Measurements from ENCODE around the gene PKP1. TPM values are rescaled to one million over a fixed set of nuclear protein-coding genes. Genes with fewer than 3 reads are reported as not detected.
"Not testable (repeated sequence)": the region's sequence is repeated elsewhere in the genome, so short reads cannot be mapped to it uniquely, and the experiment has no call there.

Gene PKP1
- total RNA-seq, 1 experiment from 2014 or later = not detected

- no peaks in the 10 kb centered on the region for H3K9me3 ChIP-seq (replicated peaks)
- H3K27me3 ChIP-seq (replicated peaks) = no peaks in the 10 kb centered on the region; the same call in 1 of the 2 replicates
- H3K4me1 ChIP-seq (replicated peaks) = peaks cover 4% of the 10 kb centered on the region; the same call in 1 of the 2 replicates
- H3K4me3 ChIP-seq = no peak overlapping the region
- H3K27ac ChIP-seq = no peak overlapping the region
- H3K36me3 ChIP-seq = no peaks in the 10 kb centered on the region
- peak; percentile 66 to 72 for DNase-seq (ENCODE audit: low read depth in 1 of 2, low spot score in 2 of 2)
Observed at GRCh38 chr1:201254625-201255478, 28.5 kb upstream of the PKP1 start.

DNA sequence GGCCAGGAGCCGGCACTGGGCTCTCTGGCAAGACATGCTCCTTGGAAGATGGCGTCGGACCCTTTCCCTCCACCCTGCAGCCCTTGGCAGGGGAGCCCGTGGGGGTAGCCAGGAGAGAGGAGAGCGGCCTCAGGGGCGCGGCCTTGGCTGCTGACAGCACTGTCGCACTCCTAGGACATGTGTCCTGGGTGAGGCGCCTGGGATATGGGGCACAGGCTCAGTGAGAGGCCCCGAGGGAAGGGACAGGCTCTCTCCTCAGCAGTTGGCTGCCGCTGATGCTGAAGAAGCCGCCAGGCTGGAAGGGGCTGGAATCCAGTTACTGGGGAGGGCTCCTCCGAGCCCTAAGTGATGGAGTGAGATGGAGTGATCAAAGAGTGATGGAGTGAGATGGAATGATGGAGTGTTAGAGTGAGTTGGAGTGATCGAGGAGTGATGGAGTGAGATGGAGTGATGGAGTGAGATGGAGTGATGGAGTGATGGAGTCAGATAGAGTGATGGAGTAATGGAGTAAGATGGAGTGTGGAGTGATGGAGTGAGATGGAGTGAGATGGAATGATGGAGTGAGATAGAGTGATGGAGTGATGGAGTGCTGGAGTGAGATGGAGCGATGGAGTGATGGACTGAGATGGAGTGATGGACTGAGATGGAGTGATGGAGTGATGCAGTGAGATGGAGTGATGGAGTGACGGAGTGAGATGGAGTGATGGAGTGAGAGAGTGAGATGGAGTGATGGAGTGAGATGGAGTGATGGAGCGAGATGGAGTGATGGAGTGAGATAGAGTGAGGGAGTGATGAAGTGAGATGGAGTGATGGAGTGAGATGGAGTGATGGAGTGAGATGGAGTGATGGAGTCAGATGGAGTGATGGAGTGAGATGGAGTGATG lies 27.6 kb upstream of the PKP1 start:
- H3K4me1 ChIP-seq (replicated peaks) = peaks cover 7% of the 10 kb centered on the region; the same call in 1 of the 2 replicates
- DNase-seq (ENCODE audit: low read depth in 1 of 2, low spot score in 2 of 2) = no peak

GRCh38 chr1:201258132-201258531 lies 25.2 kb upstream of the PKP1 start:
- DNase-seq (ENCODE audit: low read depth in 1 of 2, low spot score in 2 of 2); H3K9me3 ChIP-seq (replicated peaks); H3K27me3 ChIP-seq (replicated peaks); H3K4me1 ChIP-seq (replicated peaks); H3K4me3 ChIP-seq; H3K27ac ChIP-seq; H3K36me3 ChIP-seq: not testable (repeated sequence)

More for the DNA sequence above, 27.6 kb upstream of the PKP1 start:
- Histone ChIP-seq H3K27ac (no peak overlapping the region), H3K9me3 (replicated peaks) (no peaks in the 10 kb centered on the region), H3K4me3 (no peak overlapping the region), H3K36me3 (no peaks in the 10 kb centered on the region), H3K27me3 (replicated peaks) (peaks cover 1% of the 10 kb centered on the region; the same call in 1 of the 2 replicates)

- Histone ChIP-seq H3K27ac (no peak overlapping the region), H3K9me3 (replicated peaks) (no peaks in the 10 kb centered on the region)
- peak in 1 of 2 experiments; percentile 36 for DNase-seq (ENCODE audit: low read depth in 1 of 2, low spot score in 2 of 2)
Observed at GRCh38 chr1:201258763-201259230, 24.5 kb upstream of the PKP1 start.

GRCh38 chr1:201259476-201260235 lies 23.6 kb upstream of the PKP1 start:
- H3K27ac ChIP-seq = no peak overlapping the region
- no peak overlapping the region for H3K4me3 ChIP-seq
- H3K36me3 ChIP-seq = no peaks in the 10 kb centered on the region
- DNase-seq (ENCODE audit: low read depth in 1 of 2, low spot score in 2 of 2) = peak in 1 of 2 experiments; percentile 46
- H3K9me3 ChIP-seq (replicated peaks) = no peaks in the 10 kb centered on the region
- peaks cover 2% of the 10 kb centered on the region; the same call in 1 of the 2 replicates for H3K27me3 ChIP-seq (replicated peaks)
- peaks cover 7% of the 10 kb centered on the region; the same call in 1 of the 2 replicates for H3K4me1 ChIP-seq (replicated peaks)

More at GRCh38 chr1:201258763-201259230, 24.5 kb upstream of the PKP1 start:
- peaks cover 2% of the 10 kb centered on the region; the same call in 1 of the 2 replicates for H3K27me3 ChIP-seq (replicated peaks)
- H3K36me3 ChIP-seq = no peaks in the 10 kb centered on the region
- peaks cover 7% of the 10 kb centered on the region; the same call in 1 of the 2 replicates for H3K4me1 ChIP-seq (replicated peaks)
- no peak overlapping the region for H3K4me3 ChIP-seq

DNA sequence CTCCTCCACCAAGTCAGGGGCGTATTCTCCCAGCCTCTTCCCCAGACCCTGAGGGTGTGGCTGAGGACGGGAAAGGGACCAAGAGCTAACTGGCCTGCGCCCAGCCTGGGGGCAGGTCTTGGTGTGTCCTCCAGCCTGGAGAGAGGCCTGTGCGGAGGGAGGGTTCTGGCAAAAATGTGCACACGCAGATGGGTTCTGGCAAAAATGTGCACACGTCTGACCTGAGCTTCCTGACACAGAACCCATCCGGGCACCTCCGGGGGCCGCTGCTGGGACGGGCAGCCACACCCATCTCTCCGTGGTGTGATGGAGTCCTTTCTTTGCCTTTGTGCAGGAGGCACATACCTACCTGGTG lies 23.1 kb upstream of the PKP1 start:
- H3K9me3 ChIP-seq (replicated peaks) = no peaks in the 10 kb centered on the region
- DNase-seq (ENCODE audit: low read depth in 1 of 2, low spot score in 2 of 2) = peak in 1 of 2 experiments; percentile 37
- H3K36me3 ChIP-seq = no peaks in the 10 kb centered on the region
- H3K4me3 ChIP-seq = no peak overlapping the region
- no peak overlapping the region for H3K27ac ChIP-seq
- H3K27me3 ChIP-seq (replicated peaks) = peaks cover 2% of the 10 kb centered on the region; the same call in 1 of the 2 replicates
- H3K4me1 ChIP-seq (replicated peaks) = peaks cover 7% of the 10 kb centered on the region; the same call in 1 of the 2 replicates

DNA sequence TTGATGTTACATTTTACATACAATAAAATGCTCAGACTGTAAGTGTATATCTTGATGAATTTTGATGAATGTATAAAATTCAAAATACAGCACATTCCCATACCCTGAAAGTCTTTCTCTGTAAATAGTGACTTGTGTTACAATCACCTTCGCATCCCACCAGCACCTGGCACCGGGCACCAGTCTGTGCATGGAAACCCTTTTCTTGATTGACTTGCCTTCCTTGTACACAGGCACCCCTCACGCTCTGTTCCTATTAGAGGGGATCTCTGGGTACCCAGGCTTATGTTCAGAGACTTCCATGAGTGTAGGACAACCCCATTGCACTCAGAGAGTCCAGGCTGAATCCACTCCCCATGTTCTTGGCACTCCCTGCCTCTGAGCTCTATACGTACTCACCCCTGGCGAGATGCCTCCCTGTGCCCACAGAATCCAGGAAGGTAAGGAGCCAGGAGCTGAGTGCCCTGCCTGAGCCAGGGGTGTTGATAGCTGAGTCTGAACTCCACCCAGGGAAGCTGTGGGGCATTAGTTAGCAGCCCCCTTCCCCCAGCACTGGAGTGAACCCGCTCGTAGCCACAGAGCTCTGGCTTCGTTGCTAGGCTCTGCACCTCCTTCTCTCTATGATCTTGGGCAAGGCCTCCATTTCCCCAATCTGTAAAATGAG lies 22.5 kb upstream of the PKP1 start:
- H3K4me1 ChIP-seq (replicated peaks) = peaks cover 7% of the 10 kb centered on the region; the same call in 1 of the 2 replicates
- H3K27ac ChIP-seq = no peak overlapping the region
- H3K9me3 ChIP-seq (replicated peaks) = no peaks in the 10 kb centered on the region
- no peak overlapping the region for H3K4me3 ChIP-seq
- no peaks in the 10 kb centered on the region for H3K36me3 ChIP-seq
- DNase-seq (ENCODE audit: low read depth in 1 of 2, low spot score in 2 of 2) = no peak
- peaks cover 2% of the 10 kb centered on the region; the same call in 1 of the 2 replicates for H3K27me3 ChIP-seq (replicated peaks)

- DNase-seq (ENCODE audit: low read depth in 1 of 2, low spot score in 2 of 2) = peak in 1 of 2 experiments; percentile 36
- no peaks in the 10 kb centered on the region for H3K36me3 ChIP-seq
- H3K9me3 ChIP-seq (replicated peaks) = no peaks in the 10 kb centered on the region
- no peak overlapping the region for H3K27ac ChIP-seq
- H3K4me3 ChIP-seq = no peak overlapping the region
- H3K4me1 ChIP-seq (replicated peaks) = peaks cover 14% of the 10 kb centered on the region
- peaks cover 2% of the 10 kb centered on the region; the same call in 1 of the 2 replicates for H3K27me3 ChIP-seq (replicated peaks)
Observed at GRCh38 chr1:201261771-201262547, 21.3 kb upstream of the PKP1 start.

DNA sequence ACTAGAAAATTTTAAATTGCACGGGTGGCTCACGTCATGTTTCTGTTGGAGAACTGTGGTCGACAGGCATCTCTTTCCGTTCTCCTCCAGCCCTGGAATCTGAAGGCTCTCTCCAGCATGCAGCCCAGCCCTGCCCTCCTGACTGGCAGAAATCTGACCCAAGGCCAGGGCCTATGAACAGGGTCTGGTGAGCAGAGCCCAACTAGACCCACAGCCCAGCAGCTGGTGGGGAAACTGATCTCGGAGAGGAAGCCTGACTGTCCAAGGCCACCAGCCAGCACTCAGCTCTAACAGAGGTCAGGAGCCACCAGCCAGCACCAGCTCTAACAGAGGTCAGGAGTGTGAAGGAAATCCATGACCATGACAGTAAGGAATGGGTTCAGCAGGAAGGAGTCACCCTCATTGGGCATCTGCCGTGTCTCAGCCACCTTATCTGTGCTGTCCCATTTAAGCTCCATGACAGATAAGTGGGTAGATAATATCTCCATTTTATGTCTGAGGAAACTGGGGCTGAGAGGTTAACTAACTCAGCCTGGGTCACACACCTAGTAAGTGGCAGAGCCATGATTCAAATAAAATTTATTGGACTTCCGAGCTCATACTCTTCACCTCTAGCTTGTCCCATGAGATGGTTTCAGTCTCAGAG lies 20.2 kb upstream of the PKP1 start:
- Histone ChIP-seq H3K4me3 (no peak overlapping the region), H3K27ac (no peak overlapping the region), H3K9me3 (replicated peaks) (no peaks in the 10 kb centered on the region), H3K27me3 (replicated peaks) (peaks cover 2% of the 10 kb centered on the region; the same call in 1 of the 2 replicates), H3K36me3 (no peaks in the 10 kb centered on the region), H3K4me1 (replicated peaks) (peaks cover 25% of the 10 kb centered on the region)
- peak in 1 of 2 experiments; percentile 36 for DNase-seq (ENCODE audit: low read depth in 1 of 2, low spot score in 2 of 2)

DNA sequence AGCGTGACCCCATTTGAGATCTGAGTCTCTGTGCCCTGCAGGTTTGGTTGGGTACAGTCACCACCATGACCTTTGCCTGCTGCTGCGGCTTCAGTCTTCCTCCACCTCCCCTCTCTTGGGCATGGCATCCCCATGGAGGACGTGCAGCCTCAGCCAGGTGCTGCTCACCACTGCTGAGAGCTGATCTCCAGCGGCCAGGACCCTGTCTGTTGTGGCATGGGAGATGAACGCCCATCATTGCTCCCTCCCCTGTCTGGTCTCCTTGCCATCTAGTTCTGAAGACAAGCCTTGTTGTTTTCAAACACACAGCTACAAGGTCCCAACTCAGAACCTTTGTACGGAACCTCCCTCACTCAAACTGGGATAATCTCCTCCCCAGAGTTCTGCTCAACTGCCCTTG lies 19.2 kb upstream of the PKP1 start:
- Histone ChIP-seq H3K4me1 (replicated peaks) (peaks cover 35% of the 10 kb centered on the region), H3K36me3 (no peaks in the 10 kb centered on the region), H3K27ac (no peak overlapping the region), H3K4me3 (no peak overlapping the region), H3K9me3 (replicated peaks) (no peaks in the 10 kb centered on the region), H3K27me3 (replicated peaks) (peaks cover 2% of the 10 kb centered on the region; the same call in 1 of the 2 replicates)
- DNase-seq (ENCODE audit: low read depth in 1 of 2, low spot score in 2 of 2) = peak in 1 of 2 experiments; percentile 38

DNA sequence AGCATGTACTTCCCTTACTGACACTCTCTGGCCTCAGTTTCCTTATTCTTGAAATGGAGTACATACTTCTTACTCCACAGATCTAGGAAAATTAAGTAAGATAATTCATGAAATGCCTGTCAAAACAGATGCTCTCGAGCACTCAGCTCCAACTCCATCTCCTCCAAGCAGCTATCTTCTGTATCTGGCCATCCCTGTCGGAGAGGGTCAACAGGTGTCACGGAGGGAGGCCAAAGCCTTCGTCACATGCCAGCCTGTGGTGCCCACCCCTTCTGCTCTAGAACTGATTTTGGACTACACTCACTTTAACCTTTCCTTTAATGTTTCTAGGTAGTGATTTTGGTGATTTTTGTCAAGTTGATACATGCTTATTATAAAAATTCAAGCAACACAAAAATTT lies 18.8 kb upstream of the PKP1 start:
- Histone ChIP-seq H3K4me3 (no peak overlapping the region), H3K27me3 (replicated peaks) (peaks cover 2% of the 10 kb centered on the region; the same call in 1 of the 2 replicates), H3K27ac (no peak overlapping the region), H3K36me3 (no peaks in the 10 kb centered on the region), H3K9me3 (replicated peaks) (no peaks in the 10 kb centered on the region), H3K4me1 (replicated peaks) (peaks cover 34% of the 10 kb centered on the region)
- no peak for DNase-seq (ENCODE audit: low read depth in 1 of 2, low spot score in 2 of 2)

Data from SJSA1 (cell line).